Endodermal cell (in vitro differentiated cells): ENCODE measurements around the gene AMPD1. TPM values are rescaled to one million over a fixed set of nuclear protein-coding genes. Genes with fewer than 3 reads are reported as not detected.

Experiments
- DNase-seq: peaks from one replicate; pipeline ENCODE4 v3.0.0-alpha.2; 2017
- H3K27ac ChIP-seq: 2 replicates; pipeline ENCODE4 v1.5.1; 2013; ENCODE audit warnings: mild to moderate bottlenecking, low read depth, low read length, moderate library complexity
- H3K27me3 ChIP-seq: 2 replicates; pipeline ENCODE4 v1.6.1; 2013; ENCODE audit warnings: mild to moderate bottlenecking, low read length, moderate library complexity; ENCODE audit not compliant: insufficient read depth, control insufficient read depth, poor library complexity, severe bottlenecking
- H3K36me3 ChIP-seq: 2 replicates; pipeline ENCODE4 v1.7.0; 2013; ENCODE audit warnings: mild to moderate bottlenecking, low read length, moderate library complexity; ENCODE audit not compliant: control insufficient read depth, insufficient read depth
- H3K4me1 ChIP-seq: one replicate; pipeline ENCODE4 v1.7.0; 2013; ENCODE audit warnings: low read length; ENCODE audit not compliant: control insufficient read depth, insufficient read depth
- H3K4me3 ChIP-seq: 2 replicates; pipeline ENCODE4 v1.5.1; 2013; ENCODE audit warnings: mild to moderate bottlenecking, low read length, moderate library complexity
- H3K9ac ChIP-seq: 2 replicates; pipeline ENCODE4 v1.6.1; 2013; ENCODE audit warnings: mild to moderate bottlenecking, low read length, moderate library complexity; ENCODE audit not compliant: poor library complexity, severe bottlenecking; ENCODE audit errors: extremely low read depth
- H3K9me3 ChIP-seq: 2 replicates; pipeline ENCODE4 v1.6.1; 2013; ENCODE audit warnings: mild to moderate bottlenecking, low read length, moderate library complexity; ENCODE audit not compliant: control insufficient read depth
- H3K27ac Mint-ChIP-seq: 2 replicates; pipeline ENCODE4 v1.8.0; 2020; ENCODE audit warnings: mixed read lengths
- H3K27me3 Mint-ChIP-seq: 2 replicates; pipeline ENCODE4 v1.8.0; 2021; ENCODE audit warnings: mild to moderate bottlenecking, mixed read lengths; ENCODE audit not compliant: insufficient read depth
- H3K36me3 Mint-ChIP-seq: 2 replicates; pipeline ENCODE4 v1.8.0; 2020; ENCODE audit warnings: low read depth, mixed read lengths
- H3K4me1 Mint-ChIP-seq: 2 replicates; pipeline ENCODE4 v1.8.0; 2020; ENCODE audit warnings: mixed read lengths
- H3K4me3 Mint-ChIP-seq: 2 replicates; pipeline ENCODE4 v1.8.0; 2020; ENCODE audit warnings: mild to moderate bottlenecking, moderate library complexity, mixed read lengths
- H3K9me3 Mint-ChIP-seq: 2 replicates; pipeline ENCODE4 v1.8.0; 2020; ENCODE audit warnings: mild to moderate bottlenecking, mixed read lengths
- CTCF ChIP-seq: fragments of 200-600 bp; sonication (generic); conservative IDR thresholded peaks from 2 replicates; pipeline ENCODE4 v1.5.0; 2021; ENCODE audit warnings: antibody characterized with exemption, mild to moderate bottlenecking
- WGBS, 2 experiments: methylation state at CpG; one replicate each; pipeline versions ENCODE4 v1.1.5 to v1.1.7; 2013; ENCODE audit warnings: missing lambda C conversion rate in 2 of 2, mixed read lengths in 1 of 2; ENCODE audit not compliant: insufficient coverage in 1 of 2, insufficient read length in 1 of 2; 5-methylcytosine and 5-hydroxymethylcytosine counted together
- total RNA-seq, 2 donors: library from RNA; stranded (reverse); fragmentation: NEBNext Ultra II Directional in 1 of 2; extraction: Animal tissue kit (Norgen Biotek cat#: 25700) in 1 of 2; gene quantifications; 2 replicates in 1 of 2; 3 replicates in 1 of 2; pipeline ENCODE4 v1.2.1, GENCODE V29; 2021

Gene AMPD1
- total RNA-seq, 2 donors from 2014 or later = not detected

GRCh38 chr1:114703242-114703641, 7.9 kb upstream of the AMPD1 start:
- H3K9me3 Mint-ChIP-seq = no peaks in the 10 kb centered on the region
- no peak overlapping the region for H3K9ac ChIP-seq
- WGBS, 2 experiments = 91 to 100% methylated on average over 1 of the region's 1 CpG
- no peak for TF ChIP-seq CTCF
- peaks cover 16% of the 10 kb centered on the region for H3K36me3 Mint-ChIP-seq
- peaks cover 42% of the 10 kb centered on the region for H3K36me3 ChIP-seq
- DNase-seq = no peak
- no peaks in the 10 kb centered on the region for H3K4me1 Mint-ChIP-seq
- H3K27ac Mint-ChIP-seq = no peak overlapping the region
- peaks cover 10% of the 10 kb centered on the region for H3K27me3 Mint-ChIP-seq
- no peak overlapping the region for H3K4me3 ChIP-seq
- H3K27me3 ChIP-seq = peaks cover 8% of the 10 kb centered on the region
- no peaks in the 10 kb centered on the region for H3K4me1 ChIP-seq
- H3K4me3 Mint-ChIP-seq = no peak overlapping the region
- no peaks in the 10 kb centered on the region for H3K9me3 ChIP-seq
- H3K27ac ChIP-seq = no peak overlapping the region

GRCh38 chr1:114702737-114703136, 7.4 kb upstream of the AMPD1 start:
- no peak overlapping the region for H3K27ac Mint-ChIP-seq
- peaks cover 10% of the 10 kb centered on the region for H3K27me3 Mint-ChIP-seq
- H3K9me3 Mint-ChIP-seq = no peaks in the 10 kb centered on the region
- H3K4me1 Mint-ChIP-seq = no peaks in the 10 kb centered on the region
- peaks cover 12% of the 10 kb centered on the region for H3K36me3 Mint-ChIP-seq
- H3K4me1 ChIP-seq = no peaks in the 10 kb centered on the region
- no peak for DNase-seq
- peaks cover 8% of the 10 kb centered on the region for H3K27me3 ChIP-seq
- no peak overlapping the region for H3K4me3 ChIP-seq
- no peak for TF ChIP-seq CTCF
- H3K4me3 Mint-ChIP-seq = no peak overlapping the region
- H3K36me3 ChIP-seq = peaks cover 37% of the 10 kb centered on the region
- no peak overlapping the region for H3K9ac ChIP-seq
- no peak overlapping the region for H3K27ac ChIP-seq
- H3K9me3 ChIP-seq = no peaks in the 10 kb centered on the region
- WGBS, 2 experiments = 92 to 93% methylated on average over 2 to 4 of the region's 5 CpGs

GRCh38 chr1:114701931-114702330, 6.6 kb upstream of the AMPD1 start:
- Histone ChIP-seq H3K4me3 (no peak overlapping the region), H3K36me3 (peaks cover 29% of the 10 kb centered on the region), H3K4me1 (no peaks in the 10 kb centered on the region), H3K27ac (no peak overlapping the region), H3K9ac (no peak overlapping the region), H3K27me3 (peaks cover 8% of the 10 kb centered on the region), H3K9me3 (no peaks in the 10 kb centered on the region)
- DNase-seq = no peak
- H3K9me3 Mint-ChIP-seq = no peaks in the 10 kb centered on the region
- peaks cover 4% of the 10 kb centered on the region for H3K36me3 Mint-ChIP-seq
- TF ChIP-seq CTCF = no peak
- H3K4me3 Mint-ChIP-seq = no peak overlapping the region
- H3K4me1 Mint-ChIP-seq = no peaks in the 10 kb centered on the region
- H3K27ac Mint-ChIP-seq = no peak overlapping the region
- 87% methylated on average over 2 of the region's 2 CpGs; no CpG with 5 or more reads in 1 of the 2 experiments for WGBS, 2 experiments
- peaks cover 10% of the 10 kb centered on the region for H3K27me3 Mint-ChIP-seq
